DMS53 (cell line): ENCODE results near the gene FAM229A.
"Not testable (repeated sequence)": the region's sequence is repeated elsewhere in the genome, so short reads cannot be mapped to it uniquely, and the experiment has no call there.

Source experiments
- DNase-seq: peaks from one replicate; lab custom pipeline; 2025; lab: John Stamatoyannopoulos, UW

The FAM229A gene

GRCh38 chr1:32377541-32378220 lies 15.4 kb upstream of the FAM229A start:
- DNase-seq, result no peak

GRCh38 chr1:32376199-32376598 lies 13.9 kb upstream of the FAM229A start:
- no peak for DNase-seq

GRCh38 chr1:32373996-32374592 lies 11.8 kb upstream of the FAM229A start:
- DNase-seq, result no peak

- no peak for DNase-seq
Measured at GRCh38 chr1:32372149-32372756, 10.0 kb upstream of the FAM229A start.

- no peak for DNase-seq
Measured at GRCh38 chr1:32367912-32368635, 5.8 kb upstream of the FAM229A start.

- no peak for DNase-seq
Measured at GRCh38 chr1:32365445-32365844, 3.2 kb upstream of the FAM229A start.

GRCh38 chr1:32364836-32365235 lies 2.6 kb upstream of the FAM229A start:
- DNase-seq, result no peak

GRCh38 chr1:32363713-32364112 lies 1.4 kb upstream of the FAM229A start:
- no peak for DNase-seq

- DNase-seq, result peak; percentile 83
Measured at GRCh38 chr1:32361674-32362473, 411 bp downstream of the FAM229A start.

- peak; percentile 48 for DNase-seq
Measured at GRCh38 chr1:32361308-32361673, 994 bp downstream of the FAM229A start.

- no peak for DNase-seq
Measured at GRCh38 chr1:32358435-32358834, 3.9 kb downstream of the FAM229A start.

- no peak for DNase-seq
Measured at GRCh38 chr1:32357614-32358013, 4.7 kb downstream of the FAM229A start.

- DNase-seq, result no peak
Measured at GRCh38 chr1:32356478-32356877, 5.8 kb downstream of the FAM229A start.

GRCh38 chr1:32355778-32356177 lies 6.5 kb downstream of the FAM229A start:
- not testable (repeated sequence) for DNase-seq

GRCh38 chr1:32353886-32354570 lies 8.3 kb downstream of the FAM229A start:
- DNase-seq, result no peak

GRCh38 chr1:32353431-32353830 lies 8.9 kb downstream of the FAM229A start:
- no peak for DNase-seq

GRCh38 chr1:32352831-32353383 lies 9.4 kb downstream of the FAM229A start:
- DNase-seq, result peak; percentile 34

- no peak for DNase-seq
Measured at GRCh38 chr1:32352239-32352745, 10.0 kb downstream of the FAM229A start.

GRCh38 chr1:32351399-32352238 lies 10.7 kb downstream of the FAM229A start:
- DNase-seq, result peak; percentile 99
